Trophoblast cell (in vitro differentiated cells and primary cell): ENCODE data around the gene MUC5AC.
"Not testable (repeated sequence)": the region's sequence is repeated elsewhere in the genome, so short reads cannot be mapped to it uniquely, and the experiment has no call there.

Experiments
- DNase-seq, 2 donors: peaks; one replicate each; pipeline ENCODE4 v3.0.0-alpha.2; 2016
- H2AFZ ChIP-seq: 2 replicates; pipeline ENCODE4 v1.6.1; 2013; ENCODE audit warnings: low read length, moderate library complexity, mild to moderate bottlenecking; ENCODE audit not compliant: insufficient read depth, poor library complexity
- H2AK5ac ChIP-seq: 2 replicates; pipeline ENCODE4 v1.6.1; 2013; ENCODE audit warnings: mild to moderate bottlenecking, low read length
- H2BK120ac ChIP-seq: 2 replicates; pipeline ENCODE4 v1.6.1; 2013; ENCODE audit warnings: low read length, mild to moderate bottlenecking, moderate library complexity; ENCODE audit not compliant: insufficient read depth, poor library complexity
- H2BK12ac ChIP-seq: 2 replicates; pipeline ENCODE4 v1.6.1; 2013; ENCODE audit warnings: mild to moderate bottlenecking, low read length, moderate library complexity
- H2BK5ac ChIP-seq: 2 replicates; pipeline ENCODE4 v1.6.1; 2013; ENCODE audit warnings: low read length, low read depth, moderate library complexity, mild to moderate bottlenecking; ENCODE audit not compliant: poor library complexity
- H3K14ac ChIP-seq: 2 replicates; pipeline ENCODE4 v1.6.1; 2013; ENCODE audit warnings: mild to moderate bottlenecking, low read length
- H3K18ac ChIP-seq: 2 replicates; pipeline ENCODE4 v1.6.1; 2013; ENCODE audit warnings: mild to moderate bottlenecking, low read length
- H3K23ac ChIP-seq: 2 replicates; pipeline ENCODE4 v1.6.1; 2013; ENCODE audit warnings: low read length
- H3K27ac ChIP-seq: 2 replicates; pipeline ENCODE4 v1.5.1; 2013; ENCODE audit warnings: low read depth, mild to moderate bottlenecking, inconsistent platforms, low read length, moderate library complexity
- H3K27me3 ChIP-seq: 2 replicates; pipeline ENCODE4 v1.6.1; 2013; ENCODE audit warnings: inconsistent platforms, mild to moderate bottlenecking, low read length, moderate library complexity; ENCODE audit not compliant: insufficient read depth
- H3K36me3 ChIP-seq, 2 experiments: 1 replicate in 1 of 2; 2 replicates in 1 of 2; pipeline ENCODE4 v1.6.1; 2013; ENCODE audit warnings: low read length in 2 of 2, mild to moderate bottlenecking in 2 of 2, moderate library complexity in 1 of 2; ENCODE audit not compliant: insufficient read depth in 2 of 2, control insufficient read depth in 1 of 2
- H3K4ac ChIP-seq: 2 replicates; pipeline ENCODE4 v1.6.1; 2013; ENCODE audit warnings: low read depth, mild to moderate bottlenecking, low read length, moderate library complexity
- H3K4me1 ChIP-seq, 2 experiments: 1 replicate in 1 of 2; 2 replicates in 1 of 2; pipeline ENCODE4 v1.6.1; 2013; ENCODE audit warnings: low read length in 2 of 2, mild to moderate bottlenecking in 2 of 2, moderate library complexity in 1 of 2; ENCODE audit not compliant: insufficient read depth in 2 of 2, control insufficient read depth in 1 of 2
- H3K4me2 ChIP-seq: 2 replicates; pipeline ENCODE4 v1.6.1; 2013; ENCODE audit warnings: inconsistent platforms, mild to moderate bottlenecking, low read length, moderate library complexity
- H3K4me3 ChIP-seq: 2 replicates; pipeline ENCODE4 v1.5.1; 2013; ENCODE audit warnings: mild to moderate bottlenecking, low read depth, low read length, inconsistent platforms
- H3K79me1 ChIP-seq: one replicate; pipeline ENCODE4 v1.6.1; 2013; ENCODE audit warnings: low read length
- H3K79me2 ChIP-seq: 2 replicates; pipeline ENCODE4 v1.6.1; 2013; ENCODE audit warnings: low read length, mild to moderate bottlenecking; ENCODE audit not compliant: control insufficient read depth, insufficient read depth, poor library complexity
- H3K9ac ChIP-seq: 2 replicates; pipeline ENCODE4 v1.6.1; 2013; ENCODE audit warnings: mild to moderate bottlenecking, low read length
- H3K9me3 ChIP-seq: 2 replicates; pipeline ENCODE4 v1.6.1; 2013; ENCODE audit warnings: low read depth, mild to moderate bottlenecking, control low read depth, inconsistent platforms, low read length; ENCODE audit not compliant: insufficient read depth
- H4K12ac ChIP-seq: 2 replicates; pipeline ENCODE4 v1.6.1; 2013; ENCODE audit warnings: low read depth, mild to moderate bottlenecking, low read length, moderate library complexity
- H4K8ac ChIP-seq: 2 replicates; pipeline ENCODE4 v1.6.1; 2013; ENCODE audit warnings: low read depth, mild to moderate bottlenecking, low read length, moderate library complexity
- H4K91ac ChIP-seq: one replicate; pipeline ENCODE4 v1.6.1; 2013; ENCODE audit warnings: low read depth, mild to moderate bottlenecking, low read length, moderate library complexity
- WGBS: extraction: QIAGEN DNeasy Blood & Tissue Kit; methylation state at CpG from one replicate; pipeline ENCODE4 v1.1.7; 2013; ENCODE audit warnings: missing lambda C conversion rate; ENCODE audit not compliant: insufficient read length, insufficient coverage; ENCODE audit errors: extremely low coverage; 5-methylcytosine and 5-hydroxymethylcytosine counted together

The MUC5AC gene

DNA sequence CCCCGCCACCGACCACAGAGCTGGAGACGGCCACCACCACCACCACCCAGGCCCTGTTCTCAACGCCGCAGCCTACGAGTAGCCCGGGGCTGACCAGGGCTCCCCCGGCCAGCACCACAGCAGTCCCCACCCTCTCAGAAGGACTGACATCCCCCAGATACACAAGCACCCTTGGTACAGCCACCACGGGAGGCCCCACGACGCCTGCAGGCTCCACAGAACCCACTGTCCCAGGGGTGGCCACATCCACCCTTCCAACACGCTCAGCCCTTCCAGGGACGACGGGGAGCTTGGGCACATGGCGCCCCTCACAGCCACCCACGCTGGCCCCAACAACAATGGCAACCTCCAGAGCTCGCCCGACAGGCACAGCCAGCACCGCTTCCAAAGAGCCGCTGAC, 84.0 kb downstream of the MUC5AC start:
- H3K79me2 ChIP-seq: no peaks in the 10 kb centered on the region
- no peak overlapping the region for H2BK12ac ChIP-seq
- H2AFZ ChIP-seq: no peak overlapping the region
- no peak overlapping the region for H2BK120ac ChIP-seq
- no peak overlapping the region for H3K14ac ChIP-seq
- no peak overlapping the region for H3K23ac ChIP-seq
- no peak overlapping the region for H3K27ac ChIP-seq
- H4K12ac ChIP-seq: no peak overlapping the region
- peaks cover 54% of the 10 kb centered on the region for H3K9me3 ChIP-seq
- no peak for DNase-seq
- no peak overlapping the region for H2AK5ac ChIP-seq
- H3K18ac ChIP-seq: no peak overlapping the region
- no peak overlapping the region for H3K9ac ChIP-seq
- no peaks in the 10 kb centered on the region for H3K4me1 ChIP-seq
- WGBS: no CpG with 5 or more reads among the region's 20 CpGs
- H3K4ac ChIP-seq: no peak overlapping the region
- no peak overlapping the region for H4K91ac ChIP-seq
- no peaks in the 10 kb centered on the region for H3K27me3 ChIP-seq
- H3K79me1 ChIP-seq: no peaks in the 10 kb centered on the region
- no peak overlapping the region for H2BK5ac ChIP-seq
- no peak overlapping the region for H3K4me3 ChIP-seq
- H3K4me2 ChIP-seq: no peak overlapping the region
- H3K36me3 ChIP-seq: no peaks in the 10 kb centered on the region
- H4K8ac ChIP-seq: no peak overlapping the region

DNA sequence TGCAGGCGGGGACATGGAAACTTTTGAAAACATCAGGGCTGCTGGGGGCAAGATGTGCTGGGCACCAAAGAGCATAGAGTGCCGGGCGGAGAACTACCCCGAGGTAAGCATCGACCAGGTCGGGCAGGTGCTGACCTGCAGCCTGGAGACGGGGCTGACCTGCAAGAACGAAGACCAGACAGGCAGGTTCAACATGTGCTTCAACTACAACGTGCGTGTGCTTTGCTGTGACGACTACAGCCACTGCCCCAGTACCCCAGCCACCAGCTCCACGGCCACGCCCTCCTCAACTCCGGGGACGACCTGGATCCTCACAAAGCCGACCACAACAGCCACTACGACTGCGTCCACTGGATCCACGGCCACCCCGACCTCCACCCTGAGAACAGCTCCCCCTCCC, 84.5 kb downstream of the MUC5AC start:
- DNase-seq: no peak
- no peak overlapping the region for H2AFZ ChIP-seq
- H2BK120ac ChIP-seq: no peak overlapping the region
- no peak overlapping the region for H4K12ac ChIP-seq
- H3K14ac ChIP-seq: no peak overlapping the region
- H3K4ac ChIP-seq: no peak overlapping the region
- H2AK5ac ChIP-seq: no peak overlapping the region
- no peak overlapping the region for H3K4me3 ChIP-seq
- H2BK5ac ChIP-seq: no peak overlapping the region
- no peak overlapping the region for H3K23ac ChIP-seq
- H3K18ac ChIP-seq: no peak overlapping the region
- no peaks in the 10 kb centered on the region for H3K36me3 ChIP-seq
- no peak overlapping the region for H3K9ac ChIP-seq
- no peaks in the 10 kb centered on the region for H3K79me2 ChIP-seq
- no peaks in the 10 kb centered on the region for H3K79me1 ChIP-seq
- no peaks in the 10 kb centered on the region for H3K4me1 ChIP-seq
- H2BK12ac ChIP-seq: no peak overlapping the region
- WGBS: no CpG with 5 or more reads among the region's 20 CpGs
- peaks cover 57% of the 10 kb centered on the region for H3K9me3 ChIP-seq
- H3K27ac ChIP-seq: no peak overlapping the region
- H4K91ac ChIP-seq: no peak overlapping the region
- no peak overlapping the region for H4K8ac ChIP-seq
- H3K4me2 ChIP-seq: no peak overlapping the region
- H3K27me3 ChIP-seq: no peaks in the 10 kb centered on the region

DNA sequence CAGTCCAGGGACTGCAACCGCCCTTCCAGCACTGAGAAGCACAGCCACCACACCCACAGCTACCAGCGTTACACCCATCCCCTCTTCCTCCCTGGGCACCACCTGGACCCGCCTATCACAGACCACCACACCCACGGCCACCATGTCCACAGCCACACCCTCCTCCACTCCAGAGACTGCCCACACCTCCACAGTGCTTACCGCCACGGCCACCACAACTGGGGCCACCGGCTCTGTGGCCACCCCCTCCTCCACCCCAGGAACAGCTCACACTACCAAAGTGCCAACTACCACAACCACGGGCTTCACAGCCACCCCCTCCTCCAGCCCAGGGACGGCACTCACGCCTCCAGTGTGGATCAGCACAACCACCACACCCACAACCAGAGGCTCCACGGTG, 85.0 kb downstream of the MUC5AC start:
- not testable (repeated sequence) for H4K12ac ChIP-seq, H3K4me3 ChIP-seq, H3K27ac ChIP-seq, H3K4me1 ChIP-seq, DNase-seq, H3K4me2 ChIP-seq, H3K79me2 ChIP-seq, H2BK12ac ChIP-seq, H3K36me3 ChIP-seq, H3K4ac ChIP-seq, H3K79me1 ChIP-seq, H3K18ac ChIP-seq, H3K27me3 ChIP-seq, H3K23ac ChIP-seq, H2AK5ac ChIP-seq, H2BK5ac ChIP-seq, H4K91ac ChIP-seq, H4K8ac ChIP-seq, H3K14ac ChIP-seq, H3K9ac ChIP-seq, H2BK120ac ChIP-seq, H2AFZ ChIP-seq
- no CpG with 5 or more reads among the region's 11 CpGs for WGBS
- H3K9me3 ChIP-seq: peaks cover 57% of the 10 kb centered on the region

DNA sequence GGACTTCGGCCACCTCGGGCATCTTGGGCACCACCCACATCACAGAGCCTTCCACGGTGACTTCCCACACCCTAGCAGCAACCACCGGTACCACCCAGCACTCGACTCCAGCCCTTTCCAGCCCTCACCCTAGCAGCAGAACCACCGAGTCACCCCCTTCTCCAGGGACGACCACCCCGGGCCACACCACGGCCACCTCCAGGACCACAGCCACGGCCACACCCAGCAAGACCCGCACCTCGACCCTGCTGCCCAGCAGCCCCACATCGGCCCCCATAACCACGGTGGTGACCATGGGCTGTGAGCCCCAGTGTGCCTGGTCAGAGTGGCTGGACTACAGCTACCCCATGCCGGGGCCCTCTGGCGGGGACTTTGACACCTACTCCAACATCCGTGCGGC, 85.8 kb downstream of the MUC5AC start:
- not testable (repeated sequence) for H2AFZ ChIP-seq, H3K18ac ChIP-seq, H4K12ac ChIP-seq, DNase-seq, H3K36me3 ChIP-seq, H3K79me1 ChIP-seq, H2BK120ac ChIP-seq, H3K14ac ChIP-seq, H4K8ac ChIP-seq, H2BK12ac ChIP-seq, H3K27me3 ChIP-seq, H4K91ac ChIP-seq, H2BK5ac ChIP-seq, H3K4me3 ChIP-seq, H3K79me2 ChIP-seq, H3K4me1 ChIP-seq, H3K23ac ChIP-seq, H2AK5ac ChIP-seq, H3K4me2 ChIP-seq, H3K27ac ChIP-seq, H3K4ac ChIP-seq, H3K9ac ChIP-seq
- H3K9me3 ChIP-seq: peaks cover 61% of the 10 kb centered on the region
- whole genome bisulfite sequencing: no CpG with 5 or more reads among the region's 18 CpGs
